GM19397 (cell line): Measurements from ENCODE around the gene BIVM.

Experiments used
- ATAC-seq: cut with Tn5 transposase; IDR thresholded peaks from one replicate; pipeline ENCODE4 v1.9.1; 2021; ENCODE audit warnings: mild to moderate bottlenecking, moderate library complexity; ENCODE audit not compliant: unreplicated experiment

BIVM gene

DNA sequence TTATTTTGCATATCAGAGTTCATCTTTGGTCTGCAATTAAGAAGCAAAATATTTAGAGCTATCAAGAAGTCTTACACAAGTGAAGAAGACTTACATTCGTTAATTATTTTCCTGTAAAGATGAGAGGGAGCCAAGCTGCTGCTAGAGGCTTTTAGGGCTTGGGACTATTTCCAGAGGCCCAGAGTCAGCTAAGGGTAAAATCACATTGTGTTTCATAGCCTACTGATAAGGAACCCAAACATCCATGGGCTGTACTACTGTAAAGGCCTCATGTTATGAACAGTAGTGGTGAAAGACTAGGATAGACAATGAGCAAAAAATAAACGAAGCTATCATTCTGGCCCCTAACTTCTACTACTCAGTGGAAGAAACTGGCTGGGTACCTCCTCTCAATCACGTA lies 14.4 kb upstream of the BIVM start:
- no peak for ATAC-seq

- no peak for ATAC-seq
Measured at GRCh38 chr13:102788683-102789082, 10.2 kb upstream of the BIVM start.

- no peak for ATAC-seq
Measured at GRCh38 chr13:102792396-102792795, 6.5 kb upstream of the BIVM start.

DNA sequence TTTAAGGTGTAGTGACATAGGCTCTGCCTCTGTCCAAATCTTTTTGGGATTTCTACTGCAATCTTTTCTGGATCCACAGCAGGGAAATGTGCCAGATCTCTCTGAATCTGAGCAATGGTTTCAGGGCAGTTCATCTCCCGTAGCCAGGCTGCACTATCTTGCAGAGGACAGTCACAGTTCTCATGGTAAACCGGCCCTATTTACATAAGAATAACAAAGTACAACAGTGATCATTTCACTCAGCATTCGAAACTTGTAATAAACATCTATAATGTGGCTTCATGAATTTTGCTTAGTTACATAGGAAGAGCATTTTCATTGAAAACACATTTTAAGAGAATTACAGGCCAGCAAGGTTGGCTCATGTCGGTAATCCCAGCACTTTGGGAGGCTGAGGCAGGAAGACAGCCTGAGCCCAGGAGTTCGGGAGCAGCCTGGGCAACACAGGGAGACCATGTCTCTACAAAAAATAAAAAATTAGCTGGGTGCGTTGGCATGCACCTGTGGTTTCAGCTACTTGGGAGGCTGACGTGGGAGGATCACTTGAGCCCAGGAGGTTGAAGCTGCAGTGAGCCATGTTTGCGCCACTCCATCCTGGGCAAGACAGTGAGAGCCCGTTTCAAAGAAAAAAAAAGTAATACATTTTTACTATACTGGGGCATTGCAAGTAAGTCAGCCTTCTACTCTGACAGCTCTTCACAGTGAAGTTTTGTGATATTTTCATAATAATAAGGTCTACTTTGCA lies 5.1 kb upstream of the BIVM start:
- no peak for ATAC-seq

DNA sequence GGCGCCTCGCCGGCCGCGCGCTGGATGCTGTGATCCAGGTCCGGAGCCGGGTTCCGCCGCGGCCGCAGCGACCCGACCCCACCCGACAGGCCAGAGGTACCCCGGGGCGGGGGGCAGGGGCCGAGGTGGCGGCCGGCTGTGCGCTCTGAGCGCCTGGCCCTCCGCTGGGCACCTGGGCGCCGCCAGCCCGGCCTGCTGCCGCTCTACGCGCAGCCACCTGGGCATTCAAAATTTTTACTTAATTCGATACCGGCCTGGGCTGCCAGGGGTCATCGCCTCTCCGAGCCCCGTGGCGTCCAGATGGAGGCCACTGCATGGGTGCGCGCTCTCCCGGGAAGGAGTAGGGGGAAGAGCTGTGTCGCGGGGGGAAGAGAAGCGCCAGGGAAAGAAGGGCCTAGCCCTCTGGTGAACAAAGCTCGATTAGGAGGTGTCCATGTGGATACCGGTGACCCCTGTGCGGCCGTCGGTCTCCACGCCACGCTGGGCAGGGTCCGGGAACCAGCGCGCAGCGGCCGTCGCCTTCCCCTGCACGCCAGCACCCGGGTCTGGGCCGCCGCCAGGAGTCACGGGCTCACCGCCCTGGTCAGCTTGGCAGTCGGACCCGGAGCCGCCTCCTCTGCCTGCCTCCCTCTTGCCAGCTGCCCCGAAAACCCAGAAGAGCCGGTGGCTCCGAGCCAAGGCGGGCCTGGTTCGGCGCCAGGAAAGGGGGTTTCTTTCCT lies 666 bp downstream of the BIVM start:
- ATAC-seq, result peak; percentile 5

- peak; percentile 86 for ATAC-seq
Measured at GRCh38 chr13:102800145-102801041, 1.5 kb downstream of the BIVM start.

GRCh38 chr13:102805680-102806079 lies 6.8 kb downstream of the BIVM start:
- no peak for ATAC-seq

GRCh38 chr13:102807699-102808098 lies 8.8 kb downstream of the BIVM start:
- ATAC-seq, result no peak

DNA sequence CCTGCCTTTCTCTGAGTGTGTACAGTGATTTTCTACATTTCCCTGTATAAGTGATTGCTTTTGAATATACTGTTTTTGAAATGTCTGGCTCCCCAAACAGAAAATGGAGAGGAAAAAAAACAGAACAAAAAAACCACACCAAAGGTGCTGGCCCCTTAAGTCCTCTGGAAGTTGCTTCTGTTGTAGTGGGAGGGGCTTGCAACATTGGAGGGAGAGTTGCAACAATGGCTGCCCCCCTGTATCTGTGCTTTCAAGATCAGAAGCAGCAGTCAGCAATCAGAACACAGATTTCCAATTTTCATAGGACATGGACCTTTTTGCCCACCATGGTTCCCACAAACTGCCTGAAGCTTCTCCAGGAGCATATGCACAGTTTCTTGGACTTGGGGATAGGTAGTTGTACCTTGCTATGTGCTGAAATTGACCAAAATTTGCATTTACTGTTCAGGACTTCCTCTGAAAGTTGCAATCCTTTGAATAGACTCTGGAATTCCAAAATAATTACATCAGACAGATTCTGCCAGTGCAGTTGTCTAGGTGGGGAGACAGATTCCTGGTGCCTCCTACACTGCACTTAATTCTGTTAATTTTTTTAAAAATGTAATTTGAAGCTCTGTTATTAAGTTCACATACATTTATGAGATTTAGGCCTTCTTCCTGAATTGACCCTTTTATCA lies 13.8 kb downstream of the BIVM start:
- ATAC-seq, result no peak

- no peak for ATAC-seq
Measured at GRCh38 chr13:102814025-102814607, 15.2 kb downstream of the BIVM start.

- no peak for ATAC-seq
Measured at GRCh38 chr13:102814793-102815192, 15.9 kb downstream of the BIVM start.

DNA sequence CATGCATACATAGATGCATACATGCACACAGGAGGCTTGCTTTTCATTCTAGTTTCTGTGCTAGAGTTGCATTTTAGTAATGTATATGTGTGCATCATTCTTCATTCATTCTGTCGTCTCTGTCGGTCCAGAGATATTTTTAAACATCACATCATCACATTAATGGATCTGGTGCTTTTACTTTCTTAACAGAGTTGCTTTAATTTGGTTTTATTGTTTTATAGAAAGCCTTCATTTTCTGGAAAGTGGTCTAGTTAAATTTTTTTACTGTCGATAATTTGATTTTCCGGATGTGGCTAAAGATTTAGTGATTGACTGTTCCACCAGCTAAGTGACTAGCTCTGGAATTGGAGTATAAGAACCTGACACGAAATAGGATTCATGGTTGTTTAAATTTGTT lies 16.9 kb downstream of the BIVM start:
- no peak for ATAC-seq

DNA sequence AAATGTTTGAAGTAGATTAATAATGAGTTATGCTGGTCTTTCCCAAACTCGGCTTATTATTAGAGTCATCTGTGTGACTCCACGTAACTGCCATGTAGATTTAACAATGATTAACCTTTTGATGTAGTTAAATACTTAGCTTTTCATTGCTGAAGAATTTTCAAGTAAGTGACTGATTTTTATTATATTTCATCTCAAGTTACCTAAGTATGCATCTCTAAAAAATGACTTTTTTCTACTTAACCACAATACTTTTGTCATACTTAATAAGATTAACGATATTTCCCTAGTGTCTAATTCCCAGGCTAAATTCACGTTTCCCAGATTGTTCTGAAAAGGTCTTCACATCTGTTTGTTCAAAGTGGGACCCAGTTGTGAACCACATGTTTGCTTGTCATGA lies 17.8 kb downstream of the BIVM start:
- no peak for ATAC-seq

DNA sequence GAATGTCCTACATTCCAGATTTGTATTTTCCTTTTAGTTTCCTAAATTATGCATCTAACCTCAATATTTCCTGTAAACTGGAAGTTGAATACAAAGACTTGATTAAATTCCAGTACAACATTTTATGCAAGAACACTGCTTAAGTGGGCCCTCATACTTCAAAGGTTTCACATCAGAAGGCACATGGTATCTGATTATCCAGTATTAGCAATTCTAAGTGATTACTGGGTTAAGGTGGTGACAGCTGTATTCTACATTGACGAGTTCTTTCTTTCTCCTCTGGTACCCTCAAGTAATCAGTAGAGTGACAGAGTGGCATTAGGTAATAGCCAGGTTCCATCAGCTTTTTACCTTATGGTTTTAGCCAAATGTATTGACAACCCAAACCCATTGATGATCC lies 18.3 kb downstream of the BIVM start:
- no peak for ATAC-seq

- no peak for ATAC-seq
Measured at GRCh38 chr13:102817907-102818306, 19.0 kb downstream of the BIVM start.

- ATAC-seq, result no peak
Measured at GRCh38 chr13:102825400-102825799, 26.5 kb downstream of the BIVM start.

DNA sequence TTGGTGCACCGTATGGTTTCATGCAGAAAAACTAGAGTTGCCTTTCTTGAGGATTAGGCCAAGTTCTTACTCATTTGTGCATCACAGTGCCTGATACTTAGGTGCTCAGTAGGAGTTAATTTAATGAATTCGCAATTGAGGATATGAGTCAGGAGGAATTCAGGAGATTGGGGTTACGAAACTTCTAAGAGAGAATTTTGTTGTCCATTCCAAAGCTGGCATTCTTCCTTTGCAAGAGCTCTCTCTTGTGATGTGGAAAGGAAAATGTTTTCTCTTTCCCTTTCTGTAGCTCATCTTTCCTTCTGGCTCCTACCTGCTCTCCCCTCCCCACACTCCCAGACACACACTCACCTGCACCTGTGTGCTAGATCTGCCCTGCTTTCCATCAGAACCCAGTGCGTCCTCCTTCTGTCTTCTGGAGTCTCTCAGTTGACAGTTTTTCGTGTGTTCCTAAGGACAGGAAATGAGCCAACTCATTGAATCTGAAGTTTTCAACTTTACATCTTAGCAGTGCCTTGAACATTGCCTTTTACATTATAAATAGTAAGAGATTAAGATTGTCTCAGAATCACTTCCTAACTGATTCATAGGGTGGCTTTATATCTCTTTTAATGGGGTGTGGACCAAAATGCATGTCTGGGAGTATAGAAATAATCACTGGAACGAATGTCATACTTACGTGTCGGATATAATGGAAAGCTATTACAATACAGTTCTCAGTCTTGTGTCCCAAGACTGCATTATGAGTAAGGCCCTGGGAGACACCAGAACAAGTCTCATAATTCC lies 27.2 kb downstream of the BIVM start:
- ATAC-seq, result no peak

- no peak for ATAC-seq
Measured at GRCh38 chr13:102830646-102831045, 31.7 kb downstream of the BIVM start.

- ATAC-seq, result no peak
Measured at GRCh38 chr13:102836471-102836870, 37.6 kb downstream of the BIVM start.

DNA sequence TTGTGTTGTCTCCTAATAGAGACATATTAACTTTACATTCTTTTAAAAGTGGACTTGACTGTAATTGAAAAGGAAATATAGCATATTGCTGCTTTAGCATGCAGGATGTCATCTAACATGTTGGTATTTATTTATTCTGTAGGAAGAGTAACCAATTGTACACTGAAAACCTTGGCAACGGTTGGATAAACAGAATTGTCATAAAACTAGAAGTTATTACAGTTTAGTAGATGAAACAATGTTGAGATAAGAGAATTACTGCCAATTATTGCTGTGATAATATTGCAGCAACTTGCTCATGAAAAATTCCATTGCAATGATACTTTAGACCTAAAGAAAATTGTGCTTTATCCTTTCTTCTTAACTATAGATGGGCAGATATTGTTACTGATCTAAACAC lies 39.4 kb downstream of the BIVM start:
- ATAC-seq, result no peak
